ENCODE results near the gene ST14.

- TF ChIP-seq TEAD1 (CRISPR knock-in tag; IDR thresholded peaks at IDR 0.05) = no peak
- TF ChIP-seq SMAD3 (CRISPR knock-in tag; IDR thresholded peaks at IDR 0.05; ENCODE audit: borderline replicate concordance) = no peak
- TF ChIP-seq JAZF1 (CRISPR knock-in tag; IDR thresholded peaks at IDR 0.05) = no peak
- TF ChIP-seq ZNF423 (CRISPR knock-in tag; IDR thresholded peaks at IDR 0.05) = no peak
- TF ChIP-seq, protein P1, sequence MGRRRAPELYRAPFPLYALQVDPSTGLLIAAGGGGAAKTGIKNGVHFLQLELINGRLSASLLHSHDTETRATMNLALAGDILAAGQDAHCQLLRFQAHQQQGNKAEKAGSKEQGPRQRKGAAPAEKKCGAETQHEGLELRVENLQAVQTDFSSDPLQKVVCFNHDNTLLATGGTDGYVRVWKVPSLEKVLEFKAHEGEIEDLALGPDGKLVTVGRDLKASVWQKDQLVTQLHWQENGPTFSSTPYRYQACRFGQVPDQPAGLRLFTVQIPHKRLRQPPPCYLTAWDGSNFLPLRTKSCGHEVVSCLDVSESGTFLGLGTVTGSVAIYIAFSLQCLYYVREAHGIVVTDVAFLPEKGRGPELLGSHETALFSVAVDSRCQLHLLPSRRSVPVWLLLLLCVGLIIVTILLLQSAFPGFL (CRISPR knock-in tag; IDR thresholded peaks at IDR 0.05; ENCODE audit: borderline replicate concordance) = no peak
- no peak for TF ChIP-seq SMAD4 (CRISPR knock-in tag; IDR thresholded peaks at IDR 0.05)
- TF ChIP-seq, protein P2, sequence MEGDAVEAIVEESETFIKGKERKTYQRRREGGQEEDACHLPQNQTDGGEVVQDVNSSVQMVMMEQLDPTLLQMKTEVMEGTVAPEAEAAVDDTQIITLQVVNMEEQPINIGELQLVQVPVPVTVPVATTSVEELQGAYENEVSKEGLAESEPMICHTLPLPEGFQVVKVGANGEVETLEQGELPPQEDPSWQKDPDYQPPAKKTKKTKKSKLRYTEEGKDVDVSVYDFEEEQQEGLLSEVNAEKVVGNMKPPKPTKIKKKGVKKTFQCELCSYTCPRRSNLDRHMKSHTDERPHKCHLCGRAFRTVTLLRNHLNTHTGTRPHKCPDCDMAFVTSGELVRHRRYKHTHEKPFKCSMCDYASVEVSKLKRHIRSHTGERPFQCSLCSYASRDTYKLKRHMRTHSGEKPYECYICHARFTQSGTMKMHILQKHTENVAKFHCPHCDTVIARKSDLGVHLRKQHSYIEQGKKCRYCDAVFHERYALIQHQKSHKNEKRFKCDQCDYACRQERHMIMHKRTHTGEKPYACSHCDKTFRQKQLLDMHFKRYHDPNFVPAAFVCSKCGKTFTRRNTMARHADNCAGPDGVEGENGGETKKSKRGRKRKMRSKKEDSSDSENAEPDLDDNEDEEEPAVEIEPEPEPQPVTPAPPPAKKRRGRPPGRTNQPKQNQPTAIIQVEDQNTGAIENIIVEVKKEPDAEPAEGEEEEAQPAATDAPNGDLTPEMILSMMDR (IDR thresholded peaks at IDR 0.05) = no peak
- TF ChIP-seq FOXP1 (CRISPR knock-in tag; IDR thresholded peaks at IDR 0.05; ENCODE audit: borderline replicate concordance) = no peak
- no peak for TF ChIP-seq ZBTB43 (CRISPR knock-in tag; IDR thresholded peaks at IDR 0.05)
Measured at GRCh38 chr11:130206141-130206540, 46.6 kb downstream of the ST14 start.
